ENCODE data around the gene RIT2.

- TF ChIP-seq CTCF (IDR thresholded peaks at IDR 0.05; ENCODE audit: insufficient read depth, low read length), result no peak
- TF ChIP-seq POLR2AphosphoS5 (IDR thresholded peaks at IDR 0.05; ENCODE audit: low read depth), result no peak
- TF ChIP-seq SPI1 (IDR thresholded peaks at IDR 0.05; ENCODE audit: borderline replicate concordance, low read depth), result no peak
These were observed 60.5 kb downstream of the RIT2 start for GRCh38 chr18:43054815-43055519.

Measured in HL-60 (cell line).